Measurements from ENCODE around the gene STX8.
A peak's percentile ranks its signal among the peaks of the same experiment; 100 is the strongest.
"Not testable (repeated sequence)": the region's sequence is repeated elsewhere in the genome, so short reads cannot be mapped to it uniquely, and the experiment has no call there.

The STX8 gene

GRCh38 chr17:9575381-9576101, at the start of gene STX8:
Gene STX8, minus strand, starts transcription at chr17:9575820. Its CDS starts 12 bp downstream, at chr17:9575808.
- TF ChIP-seq CTCF (conservative IDR thresholded peaks at IDR 0.05; ENCODE audit: low read length), result no peak
- DNase-seq (ENCODE audit: low read depth), result peak; percentile 88
- H3K4me3 ChIP-seq (ENCODE audit: low read length), result peak within 1 kb of the TSS; percentile 88

GRCh38 chr17:9622961-9623360, 47.3 kb upstream of the STX8 start:
- TF ChIP-seq CTCF (conservative IDR thresholded peaks at IDR 0.05; ENCODE audit: low read length), result no peak

GRCh38 chr17:9615486-9615885, 39.9 kb upstream of the STX8 start:
- peak; percentile 3 for DNase-seq (ENCODE audit: low read depth)
- TF ChIP-seq CTCF (conservative IDR thresholded peaks at IDR 0.05; ENCODE audit: low read length), result no peak
- H3K4me3 ChIP-seq (ENCODE audit: low read length), result no peak overlapping the region

More at GRCh38 chr17:9622961-9623360, 47.3 kb upstream of the STX8 start:
- H3K4me3 ChIP-seq (ENCODE audit: low read length), result no peak overlapping the region
- DNase-seq (ENCODE audit: low read depth), result no peak

- no peak for TF ChIP-seq CTCF (conservative IDR thresholded peaks at IDR 0.05; ENCODE audit: low read length)
- no peak overlapping the region for H3K4me3 ChIP-seq (ENCODE audit: low read length)
- no peak for DNase-seq (ENCODE audit: low read depth)
These were observed 36.4 kb upstream of the STX8 start for GRCh38 chr17:9612006-9612405.

- no peak for TF ChIP-seq CTCF (conservative IDR thresholded peaks at IDR 0.05; ENCODE audit: low read length)
- no peak overlapping the region for H3K4me3 ChIP-seq (ENCODE audit: low read length)
- no peak for DNase-seq (ENCODE audit: low read depth)
These were observed 35.9 kb upstream of the STX8 start for GRCh38 chr17:9611557-9611956.

- DNase-seq (ENCODE audit: low read depth); H3K4me3 ChIP-seq (ENCODE audit: low read length): not testable (repeated sequence)
These were observed 31.4 kb upstream of the STX8 start for GRCh38 chr17:9607058-9607457.

GRCh38 chr17:9606453-9606852, 30.8 kb upstream of the STX8 start:
- no peak for DNase-seq (ENCODE audit: low read depth)
- H3K4me3 ChIP-seq (ENCODE audit: low read length), result no peak overlapping the region
- no peak for TF ChIP-seq CTCF (conservative IDR thresholded peaks at IDR 0.05; ENCODE audit: low read length)

GRCh38 chr17:9604583-9604982, 29.0 kb upstream of the STX8 start:
- DNase-seq (ENCODE audit: low read depth); H3K4me3 ChIP-seq (ENCODE audit: low read length): not testable (repeated sequence)
